ENCODE measurements around the gene MAP1A.

GRCh38 chr15:43508421-43508820 lies 9.0 kb upstream of the MAP1A start:
- TF ChIP-seq CTCF (conservative IDR thresholded peaks at IDR 0.05; ENCODE audit: low read depth, low read length) (no peak), EZH2 (IDR thresholded peaks at IDR 0.05; ENCODE audit: low read length, unreplicated experiment) (no peak), EZH2phosphoT487 (IDR thresholded peaks at IDR 0.05; ENCODE audit: borderline replicate concordance, low read length) (no peak)

Measured in PC-3 (cell line).